OCI-LY3 (cell line): ENCODE results near the gene FAM120A.

Experiments used
- H2AFZ ChIP-seq: fragments of 200-600, 300-600 bp; shearing (Covaris generic); 2 replicates; pipeline ENCODE4 v1.6.0; 2014; ENCODE audit warnings: antibody characterized with exemption, low read depth, low read length
- H3K27ac ChIP-seq: fragments of 200-600, 300-600 bp; sonication (generic); 2 replicates; pipeline ENCODE4 v1.5.1; 2014; ENCODE audit warnings: mild to moderate bottlenecking, low read length, moderate library complexity, mixed read lengths
- H3K27me3 ChIP-seq: fragments of 200-600, 300-600 bp; sonication (generic); 2 replicates; pipeline ENCODE4 v1.6.1; 2014; ENCODE audit warnings: low read depth, low read length, mixed read lengths
- H3K36me3 ChIP-seq: fragments of 200-600, 300-600 bp; sonication (generic); replicated peaks from 2 replicates; pipeline ENCODE3; 2014; ENCODE audit warnings: low read depth, low read length, mixed read lengths
- H3K4me1 ChIP-seq: fragments of 300-600, 200-600 bp; sonication (generic); 2 replicates; pipeline ENCODE4 v1.6.1; 2014; ENCODE audit warnings: low read length, mixed read lengths
- H3K4me2 ChIP-seq: fragments of 200-600, 300-600 bp; sonication (generic); 2 replicates; pipeline ENCODE4 v1.6.1; 2014; ENCODE audit warnings: low read length, mixed read lengths
- H3K4me3 ChIP-seq: fragments of 300-600, 200-600 bp; sonication (generic); 2 replicates; pipeline ENCODE4 v1.5.1; 2014; ENCODE audit warnings: antibody characterized with exemption, mild to moderate bottlenecking, low read length, moderate library complexity
- H3K79me2 ChIP-seq: fragments of 300-600, 200-600 bp; shearing (Covaris generic); 2 replicates; pipeline ENCODE4 v1.6.1; 2014; ENCODE audit warnings: mild to moderate bottlenecking, low read length, mixed read lengths
- H3K9ac ChIP-seq: fragments of 300-600, 200-600 bp; shearing (Covaris generic); 2 replicates; pipeline ENCODE4 v1.6.0; 2014; ENCODE audit warnings: mild to moderate bottlenecking, low read length, moderate library complexity
- H3K9me3 ChIP-seq: fragments of 200-600, 300-600 bp; shearing (Covaris generic); 2 replicates; pipeline ENCODE4 v1.6.1; 2014; ENCODE audit warnings: low read length, mixed read lengths; ENCODE audit not compliant: insufficient read depth
- H4K20me1 ChIP-seq: fragments of 200-600, 300-600 bp; sonication (generic); 2 replicates; pipeline ENCODE4 v1.6.1; 2016; ENCODE audit warnings: low read length, mixed read lengths; ENCODE audit not compliant: insufficient read depth
- EZH2phosphoT487 ChIP-seq: fragments of 200-600 bp; shearing (Covaris generic); IDR thresholded peaks from 2 replicates; pipeline ENCODE4 v1.6.1; 2018; ENCODE audit warnings: antibody characterized with exemption, mixed run types, low read depth
- TF ChIP-seq, protein P1 (sequence below): fragments of 200-600, 300-600 bp; sonication (generic); IDR thresholded peaks from 2 replicates; pipeline ENCODE4 v1.5.1; 2014; ENCODE audit warnings: antibody characterized with exemption, low read length, low read depth

FAM120A gene

DNA sequence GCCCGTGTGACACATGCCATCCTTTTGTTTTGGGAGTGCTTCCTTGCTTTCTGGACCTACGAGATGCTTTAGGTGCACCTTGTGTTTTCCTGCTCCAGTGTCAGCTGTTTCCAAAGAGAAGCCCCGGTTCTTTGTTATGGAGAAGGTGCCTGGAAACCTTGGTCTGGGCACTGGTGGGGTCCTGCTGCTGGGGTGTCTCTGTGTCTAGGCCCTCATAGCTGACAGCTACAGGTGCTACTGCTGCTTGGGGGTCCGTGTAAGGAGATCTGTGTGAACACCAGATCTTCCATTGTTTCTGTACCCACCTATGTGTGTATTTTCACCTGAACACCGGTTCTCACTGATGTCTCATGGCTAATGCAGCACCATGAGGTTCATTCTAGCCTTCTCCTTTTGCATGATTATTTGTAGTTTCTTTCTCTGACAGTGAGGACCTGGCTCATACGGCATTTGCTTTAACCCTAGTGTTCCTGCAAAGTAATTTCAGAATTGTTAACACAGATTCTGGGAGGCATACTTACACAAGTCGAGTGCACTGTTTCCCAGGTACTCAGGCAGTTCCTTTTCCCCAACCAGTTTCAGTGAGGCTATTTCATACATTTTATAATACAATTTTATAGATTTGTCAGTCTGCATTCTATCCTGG, 15.1 kb downstream of the FAM120A start:
- Histone ChIP-seq H3K4me3 (no peak overlapping the region), H3K36me3 (peaks cover 5% of the 10 kb centered on the region), H3K4me1 (peaks cover 31% of the 10 kb centered on the region), H3K27me3 (no peaks in the 10 kb centered on the region), H3K9me3 (no peaks in the 10 kb centered on the region), H3K4me2 (no peak overlapping the region), H3K27ac (no peak overlapping the region), H2AFZ (no peak overlapping the region), H3K9ac (no peak overlapping the region), H3K79me2 (peaks cover 100% of the 10 kb centered on the region), H4K20me1 (peaks cover 74% of the 10 kb centered on the region)
- no peak for TF ChIP-seq EZH2phosphoT487
- TF ChIP-seq, protein P1, sequence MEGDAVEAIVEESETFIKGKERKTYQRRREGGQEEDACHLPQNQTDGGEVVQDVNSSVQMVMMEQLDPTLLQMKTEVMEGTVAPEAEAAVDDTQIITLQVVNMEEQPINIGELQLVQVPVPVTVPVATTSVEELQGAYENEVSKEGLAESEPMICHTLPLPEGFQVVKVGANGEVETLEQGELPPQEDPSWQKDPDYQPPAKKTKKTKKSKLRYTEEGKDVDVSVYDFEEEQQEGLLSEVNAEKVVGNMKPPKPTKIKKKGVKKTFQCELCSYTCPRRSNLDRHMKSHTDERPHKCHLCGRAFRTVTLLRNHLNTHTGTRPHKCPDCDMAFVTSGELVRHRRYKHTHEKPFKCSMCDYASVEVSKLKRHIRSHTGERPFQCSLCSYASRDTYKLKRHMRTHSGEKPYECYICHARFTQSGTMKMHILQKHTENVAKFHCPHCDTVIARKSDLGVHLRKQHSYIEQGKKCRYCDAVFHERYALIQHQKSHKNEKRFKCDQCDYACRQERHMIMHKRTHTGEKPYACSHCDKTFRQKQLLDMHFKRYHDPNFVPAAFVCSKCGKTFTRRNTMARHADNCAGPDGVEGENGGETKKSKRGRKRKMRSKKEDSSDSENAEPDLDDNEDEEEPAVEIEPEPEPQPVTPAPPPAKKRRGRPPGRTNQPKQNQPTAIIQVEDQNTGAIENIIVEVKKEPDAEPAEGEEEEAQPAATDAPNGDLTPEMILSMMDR: no peak

DNA sequence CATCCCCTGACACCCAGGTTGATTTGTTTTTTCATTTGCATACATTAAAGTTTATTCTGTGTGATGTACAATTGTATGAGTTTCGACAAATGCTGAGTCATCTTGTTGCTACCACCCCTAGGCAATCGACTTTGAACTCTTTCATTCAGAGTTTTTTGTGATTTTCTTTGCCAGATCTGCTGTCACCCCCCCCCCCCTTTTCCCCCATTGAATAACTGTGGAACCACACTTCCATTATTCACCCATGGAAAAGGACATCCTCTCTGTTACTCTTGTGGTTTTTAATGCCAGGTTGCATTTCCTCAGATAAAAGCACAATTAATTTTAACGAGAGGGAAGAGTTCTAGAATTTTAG, 15.6 kb downstream of the FAM120A start:
- Histone ChIP-seq H3K4me2 (no peak overlapping the region), H3K27ac (no peak overlapping the region), H3K9ac (no peak overlapping the region), H3K27me3 (no peaks in the 10 kb centered on the region), H3K36me3 (peaks cover 5% of the 10 kb centered on the region), H4K20me1 (peaks cover 69% of the 10 kb centered on the region), H3K4me3 (no peak overlapping the region), H3K9me3 (no peaks in the 10 kb centered on the region), H2AFZ (no peak overlapping the region), H3K4me1 (peaks cover 31% of the 10 kb centered on the region), H3K79me2 (peaks cover 97% of the 10 kb centered on the region)
- TF ChIP-seq, protein P1: no peak
- no peak for TF ChIP-seq EZH2phosphoT487

DNA sequence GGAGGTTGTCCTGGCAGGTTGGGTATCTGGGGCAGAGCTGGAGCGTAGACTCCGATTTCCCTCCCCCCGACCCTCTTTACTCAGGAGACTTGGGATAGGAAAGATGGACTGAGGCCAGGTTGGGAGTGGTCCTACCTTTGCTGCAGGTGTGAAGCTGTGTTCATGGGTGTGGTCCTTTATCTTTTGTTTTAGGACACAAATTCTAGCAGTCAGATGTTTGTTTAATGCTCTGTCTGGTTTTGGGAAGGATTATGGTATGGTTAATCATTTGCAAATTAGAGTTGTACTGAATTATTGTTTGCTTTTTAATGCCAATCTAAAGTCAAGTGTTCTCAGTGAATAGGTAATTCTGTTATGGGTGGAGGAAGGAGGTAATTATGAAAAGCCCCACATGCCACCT, 16.0 kb downstream of the FAM120A start:
- peaks cover 68% of the 10 kb centered on the region for H4K20me1 ChIP-seq
- no peak overlapping the region for H3K4me3 ChIP-seq
- H3K4me2 ChIP-seq: no peak overlapping the region

DNA sequence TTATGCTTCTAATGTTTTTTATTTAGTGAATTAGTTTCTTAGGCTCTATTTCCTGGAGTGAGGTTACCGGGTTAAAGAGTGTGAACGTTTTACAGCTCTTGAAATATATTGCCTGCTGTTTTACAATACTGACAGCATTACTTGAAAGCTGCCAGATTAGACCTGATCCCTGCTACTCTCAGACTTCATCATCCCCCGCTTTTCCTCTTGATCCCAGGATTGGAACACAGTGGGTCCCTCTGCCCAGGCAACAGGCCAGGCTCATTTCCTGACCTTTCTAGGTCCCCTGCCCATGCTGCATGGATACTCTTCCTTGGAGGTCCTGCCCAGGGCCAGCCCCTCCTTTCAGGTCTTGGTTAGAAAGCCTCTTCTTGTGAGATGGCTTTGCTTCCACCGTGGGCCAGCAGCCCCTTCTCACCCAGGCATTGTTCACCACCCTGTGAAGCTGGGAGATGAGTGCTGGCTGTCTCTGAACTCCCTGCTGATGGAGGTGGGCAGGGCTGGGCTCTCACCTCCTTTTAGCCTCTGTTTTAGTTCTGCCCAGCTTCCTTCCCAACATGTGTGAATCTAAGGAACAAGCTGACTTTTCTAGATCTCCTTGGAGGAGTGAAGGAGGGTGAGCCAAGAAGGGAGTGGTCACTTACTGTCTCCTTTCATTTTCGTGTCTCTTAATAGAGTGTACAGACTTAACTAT, 17.4 kb downstream of the FAM120A start:
- Histone ChIP-seq H2AFZ (no peak overlapping the region), H3K4me2 (peak overlapping the region; percentile 4; the same call in 1 of the 2 replicates), H3K9ac (no peak overlapping the region), H3K79me2 (peaks cover 89% of the 10 kb centered on the region), H3K9me3 (no peaks in the 10 kb centered on the region), H4K20me1 (peaks cover 58% of the 10 kb centered on the region), H3K36me3 (peaks cover 13% of the 10 kb centered on the region), H3K27me3 (no peaks in the 10 kb centered on the region), H3K27ac (no peak overlapping the region), H3K4me3 (no peak overlapping the region), H3K4me1 (peaks cover 25% of the 10 kb centered on the region)
- TF ChIP-seq, protein P1: no peak
- TF ChIP-seq EZH2phosphoT487: no peak

More for the DNA sequence above, 16.0 kb downstream of the FAM120A start:
- Histone ChIP-seq H3K27me3 (no peaks in the 10 kb centered on the region), H2AFZ (no peak overlapping the region), H3K36me3 (peaks cover 8% of the 10 kb centered on the region), H3K79me2 (peaks cover 97% of the 10 kb centered on the region), H3K27ac (no peak overlapping the region), H3K9me3 (no peaks in the 10 kb centered on the region), H3K4me1 (peaks cover 31% of the 10 kb centered on the region), H3K9ac (no peak overlapping the region)
- TF ChIP-seq EZH2phosphoT487: no peak
- TF ChIP-seq, protein P1: no peak
